ENCODE data around the gene HSD11B2.

Gene HSD11B2

DNA sequence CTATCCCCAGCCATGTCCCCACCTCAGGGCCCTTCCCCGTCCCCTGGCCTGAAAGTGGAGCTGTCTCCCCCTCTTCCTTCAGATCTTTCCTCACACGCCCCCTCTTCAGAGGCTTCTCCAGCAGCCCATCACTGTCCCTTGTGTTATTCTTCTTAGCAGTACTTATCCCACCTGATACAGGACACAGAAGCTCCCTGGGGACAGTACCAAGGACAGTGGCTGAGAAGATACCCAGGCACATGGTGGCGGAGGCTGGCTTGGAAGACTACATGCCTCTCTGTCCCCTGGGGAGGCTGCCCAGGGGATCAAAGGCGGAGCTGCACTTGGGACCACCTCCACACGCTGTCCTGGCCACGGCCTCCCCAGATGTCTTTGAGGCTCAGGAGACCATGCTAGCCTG is 23.9 kb downstream of the HSD11B2 start:
- no peak for DNase-seq

DNA sequence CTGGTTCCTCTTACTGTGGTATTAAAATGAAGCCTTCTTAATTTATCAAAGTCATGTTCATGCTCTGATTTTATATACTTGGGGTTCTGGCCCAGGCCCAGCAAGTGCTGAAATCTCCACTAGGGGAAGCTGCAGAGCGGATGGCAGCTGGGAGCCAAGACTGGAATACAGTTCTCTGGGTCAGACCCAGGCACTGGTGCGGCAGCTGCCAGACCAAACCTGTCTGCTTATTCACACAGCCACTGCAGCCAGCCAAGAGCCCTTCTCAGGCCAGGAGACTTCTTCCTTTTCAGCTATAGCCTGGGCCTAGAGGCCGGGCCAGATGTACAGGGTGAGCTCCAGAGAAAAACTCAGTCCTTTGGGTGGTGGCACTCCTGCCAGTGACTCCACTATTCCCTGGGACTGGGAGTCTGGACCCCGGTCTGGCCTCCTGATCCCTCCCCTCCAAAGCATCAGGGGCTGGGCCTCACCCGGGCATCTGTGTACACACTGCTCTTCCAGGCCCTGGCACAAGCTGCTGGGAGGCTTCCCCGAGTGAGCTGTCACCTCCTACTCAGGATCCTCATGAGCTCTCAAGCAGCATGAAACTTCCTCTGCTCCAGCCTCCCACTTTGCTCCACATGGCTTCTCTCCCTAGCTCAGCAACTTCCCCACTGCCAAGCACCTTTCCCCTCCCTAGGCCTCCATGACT is 25.6 kb downstream of the HSD11B2 start:
- DNase-seq: peak; percentile 8 to 43

DNA sequence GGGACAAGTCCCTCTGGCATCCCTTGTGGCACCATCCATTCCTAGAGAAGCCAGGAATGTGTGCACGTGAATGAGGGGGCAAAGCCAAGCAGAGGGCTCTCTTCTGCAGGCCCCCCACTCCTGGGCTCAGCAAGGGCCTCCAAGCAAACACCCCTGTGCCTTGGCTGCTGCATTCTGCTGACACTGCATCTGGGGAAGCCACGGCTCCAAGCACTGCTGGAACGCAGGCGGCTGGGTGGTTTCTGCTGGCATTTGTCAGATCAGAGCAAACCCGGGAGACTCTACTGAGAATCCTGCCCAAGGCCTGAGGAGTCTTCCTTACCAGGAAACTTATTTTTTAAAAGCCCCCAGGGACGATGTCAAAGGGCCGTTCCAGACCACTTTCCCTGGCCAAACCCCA is 26.7 kb downstream of the HSD11B2 start:
- no peak for DNase-seq

DNA sequence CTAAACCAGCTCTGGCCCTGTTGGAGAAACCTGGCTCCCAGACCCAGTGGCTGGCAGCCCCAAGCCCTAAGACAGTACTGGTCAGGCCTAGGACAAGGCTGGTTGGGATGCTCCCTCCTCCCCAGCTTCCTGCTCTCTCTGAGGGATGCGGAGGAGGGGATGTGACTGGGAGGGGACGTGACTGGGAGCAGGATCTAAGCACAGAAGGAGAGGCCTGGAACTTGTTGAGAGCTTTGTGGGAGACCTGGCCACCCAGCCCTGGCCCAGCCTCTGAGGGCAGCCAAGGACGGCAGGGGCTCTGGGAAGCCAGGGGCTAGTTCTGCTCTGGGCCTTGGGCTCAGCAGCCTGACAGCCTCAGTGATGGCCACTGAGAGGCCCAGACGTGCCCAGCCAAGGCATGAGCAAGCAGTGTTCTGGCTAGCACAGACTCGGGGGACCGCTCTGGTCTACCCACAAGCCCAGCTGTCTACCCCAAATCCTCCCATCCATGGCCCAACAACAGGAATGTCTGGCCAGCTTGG is 27.3 kb downstream of the HSD11B2 start:
- no peak for DNase-seq

DNA sequence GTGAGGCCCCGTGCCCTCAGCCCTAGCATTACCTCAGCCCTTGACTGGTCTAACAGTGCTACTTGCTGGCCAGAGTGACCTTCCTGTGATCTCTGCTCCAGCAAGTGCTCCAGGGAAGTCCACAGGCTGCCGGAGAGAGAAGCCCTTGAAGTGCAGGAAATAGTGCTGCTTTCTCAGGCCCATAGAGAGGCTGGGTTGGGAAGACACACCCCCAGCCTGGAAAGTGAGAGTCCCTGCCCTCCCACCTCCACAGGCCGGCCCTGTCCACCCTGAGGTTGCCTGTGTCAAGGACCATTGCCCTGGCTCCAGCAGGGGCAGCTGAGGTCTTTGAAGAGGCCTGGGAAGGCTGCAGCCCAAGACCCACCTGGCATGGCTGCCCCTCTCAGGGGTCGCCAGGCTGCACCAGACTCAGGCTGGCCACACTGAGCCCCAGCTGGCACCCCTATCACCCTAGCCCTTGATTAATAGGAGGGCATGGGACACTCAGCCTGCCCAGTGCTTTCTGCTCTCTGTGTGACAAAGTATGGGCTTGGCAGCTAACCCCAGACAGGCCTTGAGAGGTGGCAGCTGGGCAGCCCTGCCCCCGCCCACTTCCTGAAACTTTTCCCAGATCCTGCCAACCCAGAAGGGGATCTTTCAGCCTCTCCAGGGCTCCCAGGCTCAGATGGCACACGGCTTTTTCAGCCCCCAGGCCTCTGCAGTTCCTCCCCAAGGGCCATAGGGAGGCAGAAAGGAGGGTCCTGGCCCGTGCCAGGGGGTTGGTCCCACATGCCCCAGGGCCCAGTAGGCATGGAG is 28.3 kb downstream of the HSD11B2 start:
- DNase-seq: peak; percentile 70 to 85

DNA sequence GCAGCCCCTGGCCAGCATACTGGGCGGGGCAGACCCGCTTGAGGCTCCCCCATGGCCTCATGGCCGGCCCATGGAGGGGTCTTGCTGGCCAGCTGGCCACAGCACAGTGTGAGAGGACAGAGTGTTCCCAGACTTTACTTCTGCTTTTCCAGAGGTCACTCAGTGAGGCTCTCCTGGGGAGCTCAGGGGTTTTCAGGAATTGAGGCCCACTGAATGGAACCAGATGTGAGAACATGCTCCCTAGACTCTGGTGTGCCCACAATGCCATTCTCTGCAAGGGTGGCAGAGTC is 28.9 kb downstream of the HSD11B2 start:
- DNase-seq: no peak

DNA sequence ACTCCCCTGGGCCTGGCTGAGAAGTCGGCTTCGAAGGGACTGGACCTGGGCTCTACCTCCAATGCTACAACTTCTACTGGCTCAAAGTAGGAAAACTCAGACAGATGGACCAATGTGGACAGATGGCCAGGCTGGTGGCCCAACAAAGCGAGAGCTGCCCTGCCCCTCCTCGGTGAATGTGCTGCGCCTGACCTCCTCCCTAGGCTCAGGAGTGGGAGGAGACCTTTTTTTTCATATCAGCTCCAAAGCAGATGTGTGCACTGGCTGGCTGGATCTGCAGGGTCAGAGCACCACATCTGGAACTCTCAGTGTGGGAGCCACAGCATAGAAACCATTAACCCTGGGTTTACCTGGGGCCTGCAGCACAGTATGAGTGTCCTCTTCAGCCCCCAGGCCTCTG is 29.2 kb downstream of the HSD11B2 start:
- DNase-seq: peak in 1 of 2 experiments; percentile 28

DNA sequence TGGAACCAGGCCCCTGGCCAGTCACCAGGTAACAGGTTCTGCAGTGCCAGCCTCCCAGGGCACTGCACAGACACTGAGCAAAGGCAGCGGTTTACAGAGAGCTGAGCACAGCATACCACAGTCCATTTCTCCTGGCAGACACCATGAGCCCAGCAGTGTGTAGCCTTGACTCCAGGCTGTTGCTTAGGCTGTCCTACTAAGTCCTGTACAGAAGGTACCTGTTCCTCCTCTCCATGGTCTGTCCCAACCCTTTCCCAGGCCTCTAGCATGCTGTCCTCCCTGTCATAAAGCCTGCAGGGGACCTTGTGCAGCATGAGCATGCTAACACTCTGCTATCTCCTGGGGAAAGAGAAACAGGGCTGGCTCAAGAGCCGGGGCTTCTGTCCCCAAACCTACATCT is 30.0 kb downstream of the HSD11B2 start:
- no peak for DNase-seq

DNA sequence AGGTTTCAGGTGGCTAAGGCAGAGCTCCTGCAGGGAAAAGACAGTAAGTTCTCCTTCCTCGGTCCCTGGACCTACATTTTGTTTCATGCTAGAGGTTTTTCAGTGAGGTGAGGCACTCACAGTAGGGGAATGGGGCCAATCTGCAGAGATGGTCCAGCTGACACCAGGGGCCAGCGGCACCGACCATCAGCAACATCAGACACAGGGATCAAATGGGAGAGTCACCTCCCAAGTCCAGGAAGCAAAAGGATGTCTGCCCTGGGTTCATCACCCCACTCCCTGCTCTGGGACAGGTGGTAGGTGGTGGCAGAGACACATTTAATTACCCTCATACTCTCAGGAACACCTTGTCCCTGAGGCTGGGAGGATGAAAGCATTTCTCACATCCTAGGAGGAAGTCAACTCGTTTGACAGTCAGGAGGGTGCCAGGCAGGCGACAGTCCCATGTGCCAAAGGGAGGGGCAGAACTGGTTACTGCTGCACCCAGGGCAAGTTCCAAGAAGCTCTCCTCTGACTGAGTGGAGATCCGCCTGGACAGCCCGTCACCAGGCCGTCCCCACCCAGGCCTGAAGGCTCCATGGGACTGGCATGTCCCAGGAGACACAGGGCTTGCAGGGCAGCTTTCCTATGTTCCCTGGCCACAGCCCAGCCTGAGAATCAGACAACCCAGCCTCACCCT is 30.8 kb downstream of the HSD11B2 start:
- DNase-seq: no peak

DNA sequence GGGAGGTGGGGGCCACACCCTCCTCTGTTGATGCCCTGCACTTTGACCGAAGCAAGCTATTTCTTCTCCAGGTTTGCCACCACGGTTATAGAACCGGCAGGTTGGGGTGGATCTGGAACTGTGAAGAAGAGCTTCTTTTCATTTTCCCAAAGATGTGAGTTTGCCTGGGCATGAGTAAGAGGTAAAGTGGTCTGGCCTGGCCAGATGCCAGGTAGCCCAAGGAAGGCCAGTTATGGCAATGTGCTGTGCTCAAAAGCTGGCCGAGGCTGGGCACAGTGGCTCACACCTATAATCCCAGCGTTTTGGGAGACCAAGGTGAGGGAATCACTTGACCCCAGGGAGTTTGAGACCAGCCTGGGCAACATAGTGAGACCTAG is 31.3 kb downstream of the HSD11B2 start:
- no peak for DNase-seq

DNA sequence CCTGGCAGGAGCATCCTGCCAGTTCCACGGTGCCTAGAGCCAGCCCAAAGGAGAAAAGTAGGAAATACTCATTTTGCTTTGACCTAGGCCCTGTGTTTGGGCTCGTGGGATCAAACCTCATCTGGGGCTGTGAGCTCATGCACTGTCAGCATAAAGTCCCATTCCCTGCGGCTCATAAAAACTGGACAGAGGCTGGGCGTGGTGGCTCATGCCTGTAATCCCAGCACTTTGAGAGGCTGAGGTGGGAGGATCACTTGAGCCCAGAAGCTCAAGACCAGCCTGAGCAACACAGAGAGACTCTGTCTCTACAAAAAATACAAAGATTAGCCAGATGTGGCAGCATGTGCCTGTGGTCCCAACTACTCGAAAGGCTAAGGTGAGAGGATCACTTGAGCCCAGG is 32.1 kb downstream of the HSD11B2 start:
- DNase-seq: no peak

DNA sequence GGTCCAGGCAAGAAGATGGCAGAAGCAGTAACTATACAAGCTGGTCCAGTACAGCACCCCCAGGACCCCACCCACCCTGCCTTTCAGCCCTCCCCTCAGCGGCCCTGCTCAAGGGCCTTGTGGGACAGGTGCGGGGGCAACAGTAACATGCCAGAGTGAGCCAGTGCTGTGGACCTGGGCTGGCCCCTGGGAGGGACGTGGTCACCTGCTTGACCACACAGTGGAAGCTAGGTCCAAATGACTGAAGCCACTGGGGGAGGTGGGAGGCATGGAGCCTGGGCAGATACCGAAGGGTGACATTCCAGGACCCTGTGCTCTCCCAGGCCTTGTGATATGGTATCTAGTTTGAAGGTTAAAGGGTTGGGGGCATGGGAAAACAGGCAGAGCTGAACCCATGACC is 32.8 kb downstream of the HSD11B2 start:
- no peak for DNase-seq

DNA sequence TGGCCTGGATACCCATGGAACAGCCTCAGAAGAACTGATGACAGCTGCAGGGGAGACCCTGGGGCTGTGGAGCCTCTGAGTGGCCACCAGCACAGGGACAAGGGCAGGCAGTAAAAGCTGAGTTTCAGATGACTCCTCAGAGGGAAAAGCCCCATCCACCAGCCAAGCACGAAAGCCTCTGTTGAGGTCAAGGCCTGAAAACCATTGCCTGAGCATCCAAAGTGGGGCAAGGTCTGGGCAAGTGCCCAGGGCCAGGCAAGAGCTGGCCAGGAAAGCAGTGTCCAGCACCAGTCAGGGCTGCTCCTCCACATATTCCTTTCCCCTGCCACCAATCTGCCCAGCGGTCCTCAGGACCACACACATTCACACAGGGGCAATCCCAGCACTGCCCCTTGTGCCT is 33.6 kb downstream of the HSD11B2 start:
- no peak for DNase-seq

DNA sequence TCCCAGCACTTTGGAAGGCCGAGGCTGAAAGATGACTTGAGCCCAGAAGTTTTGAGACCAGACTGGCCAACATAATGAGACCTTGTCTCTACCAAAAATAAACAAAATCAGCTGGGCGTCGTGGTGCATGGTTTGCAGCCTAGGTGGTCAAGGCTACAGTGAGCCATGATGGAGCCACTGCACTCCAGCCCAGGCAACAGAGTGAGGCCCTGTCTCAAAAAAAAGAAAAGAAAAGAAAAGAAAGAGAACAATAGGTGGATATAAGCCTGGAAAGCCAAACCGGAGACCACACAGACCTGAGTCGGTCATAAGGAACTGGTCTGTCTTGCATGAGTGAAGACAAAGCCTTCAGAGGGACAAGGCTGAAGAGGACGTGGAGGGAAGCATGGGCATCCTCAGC is 35.7 kb downstream of the HSD11B2 start:
- DNase-seq: no peak

DNA sequence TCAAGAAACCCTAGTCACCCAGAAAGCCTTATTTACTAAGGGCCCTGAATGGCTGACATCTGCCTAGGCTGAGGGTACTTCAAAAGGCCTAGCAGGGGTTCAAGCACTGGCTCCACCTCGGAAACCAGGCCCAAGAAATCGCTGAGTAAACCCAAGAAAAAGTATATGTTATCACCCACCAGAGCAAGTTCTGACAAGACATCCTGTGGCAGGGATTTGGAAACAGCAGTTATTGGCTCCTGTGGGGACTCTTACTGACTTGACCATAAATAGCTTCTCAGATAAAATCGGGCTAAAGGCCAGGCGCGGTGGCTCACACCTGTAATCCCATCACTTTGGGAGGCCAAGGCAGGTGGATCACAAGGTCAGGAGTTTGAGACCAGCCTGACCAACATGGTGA is 37.8 kb downstream of the HSD11B2 start:
- DNase-seq: no peak

DNA sequence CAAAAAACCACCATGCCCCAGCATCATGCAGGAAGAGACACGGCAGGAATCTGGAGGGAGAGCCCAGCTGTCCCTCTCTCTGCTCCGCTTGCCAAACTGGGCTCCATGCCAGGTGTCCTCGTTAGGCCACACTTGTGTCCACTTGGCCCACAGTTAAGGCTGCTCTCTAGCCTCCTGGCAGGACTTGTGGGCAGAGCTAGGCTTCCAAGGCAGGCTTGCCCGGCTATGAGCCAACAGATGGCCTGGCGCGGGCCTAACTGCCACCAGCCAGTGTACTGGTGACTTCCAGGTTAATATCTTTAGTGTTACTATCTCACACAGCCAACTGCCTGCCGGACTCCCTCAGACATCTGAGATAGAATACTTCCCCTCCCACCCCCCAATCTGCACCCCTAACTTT is 39.4 kb downstream of the HSD11B2 start:
- DNase-seq: peak; percentile 87 to 91

DNA sequence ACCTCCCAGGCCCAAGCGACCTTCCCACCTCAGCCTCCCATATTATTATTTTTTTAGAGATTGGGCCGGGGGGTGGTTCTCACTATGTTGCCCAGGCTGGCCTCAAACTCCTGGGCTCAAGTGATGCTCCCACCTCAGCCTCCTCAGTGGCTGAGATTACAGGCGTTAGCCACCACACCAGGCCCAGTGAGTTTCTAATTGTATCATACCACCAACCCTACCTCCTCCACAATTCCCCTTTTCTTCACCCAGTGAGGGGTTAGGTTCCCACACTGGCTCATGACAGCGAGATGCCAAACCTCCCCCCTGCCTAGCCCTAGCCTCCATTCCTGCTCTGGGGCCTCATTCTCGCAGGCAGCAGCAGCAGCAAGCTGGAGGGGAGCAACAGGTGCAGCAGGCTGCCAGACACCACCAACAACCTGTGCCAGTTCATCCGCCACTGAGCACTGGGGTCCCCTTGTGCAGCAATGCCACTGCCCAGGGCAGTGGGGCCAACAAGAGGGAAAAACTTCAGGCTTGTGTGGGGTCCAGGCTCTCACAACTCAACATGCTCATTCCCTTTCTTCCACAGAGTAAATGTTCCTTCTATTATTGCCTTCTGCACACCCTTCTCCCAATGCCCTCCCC is 41.0 kb downstream of the HSD11B2 start:
- DNase-seq: no peak

DNA sequence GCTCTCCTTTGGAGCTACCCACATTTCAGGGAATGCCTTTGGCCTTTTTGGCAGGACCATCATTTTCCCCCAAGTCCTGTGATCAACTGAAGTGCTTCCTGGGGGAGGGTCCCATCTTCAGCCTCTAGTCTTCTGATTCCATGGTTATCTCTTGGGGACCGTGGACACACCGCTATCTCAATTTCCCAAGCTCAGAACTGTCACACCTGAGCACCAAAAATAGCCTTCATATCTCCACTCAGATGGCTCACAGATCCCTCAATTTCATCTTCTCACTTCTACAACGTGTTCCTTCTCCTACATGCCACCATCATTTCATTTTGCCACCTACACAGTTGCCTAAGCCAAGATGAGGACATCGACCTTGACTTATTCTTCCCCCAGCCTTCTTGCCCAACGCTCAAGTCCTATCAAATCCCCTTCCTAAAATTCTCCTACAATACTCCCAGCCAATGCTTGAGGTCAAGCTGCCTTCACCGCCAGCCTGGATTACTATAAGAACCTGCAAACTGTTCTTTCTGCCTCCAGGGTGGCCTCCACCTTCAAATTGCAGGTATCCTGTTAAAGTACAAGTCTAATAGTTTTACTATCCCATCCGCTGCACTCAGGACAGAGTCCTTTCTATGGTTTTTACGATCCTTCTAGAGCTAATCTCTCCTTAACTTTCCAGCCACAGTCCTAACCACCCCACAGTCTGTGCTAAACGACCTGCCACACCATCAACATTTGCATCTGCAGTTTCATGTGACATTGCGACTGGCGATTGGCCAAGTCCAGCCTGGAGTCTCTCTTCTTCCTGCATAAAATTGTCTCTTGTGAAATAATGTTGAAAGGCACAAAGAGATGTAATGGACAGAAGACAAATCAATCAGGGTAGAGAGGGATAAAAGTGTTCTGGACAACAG is 43.9 kb downstream of the HSD11B2 start:
- peak in 1 of 2 experiments; percentile 71 for DNase-seq

DNA sequence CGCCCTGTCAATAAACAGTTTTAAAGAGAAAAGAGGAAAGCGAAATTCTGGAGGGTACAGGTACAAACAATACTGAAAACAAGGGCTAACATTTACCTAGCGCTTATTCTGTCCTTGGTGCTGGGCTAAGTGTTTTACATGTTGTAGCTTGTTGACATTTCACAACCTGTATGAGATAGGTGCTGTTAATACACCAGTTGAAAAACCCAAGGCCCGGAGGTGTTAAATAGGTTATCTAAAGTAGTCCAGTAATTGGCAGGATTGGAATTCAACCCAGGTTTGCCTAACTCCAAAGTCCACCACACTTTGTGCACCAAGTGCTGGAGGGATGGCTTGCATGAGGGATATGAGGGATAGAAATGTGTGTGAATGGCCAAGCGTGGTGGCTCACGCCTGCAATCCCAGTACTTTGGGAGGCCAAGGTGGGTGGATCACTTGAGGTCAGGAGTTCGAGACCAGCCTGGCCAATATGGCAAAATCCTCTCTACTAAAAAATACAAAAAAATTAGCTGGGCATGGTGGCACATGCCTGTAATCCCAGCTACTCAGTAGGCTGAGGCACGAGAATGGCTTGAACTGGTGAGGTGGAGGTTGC is 47.1 kb downstream of the HSD11B2 start:
- DNase-seq: no peak

DNA sequence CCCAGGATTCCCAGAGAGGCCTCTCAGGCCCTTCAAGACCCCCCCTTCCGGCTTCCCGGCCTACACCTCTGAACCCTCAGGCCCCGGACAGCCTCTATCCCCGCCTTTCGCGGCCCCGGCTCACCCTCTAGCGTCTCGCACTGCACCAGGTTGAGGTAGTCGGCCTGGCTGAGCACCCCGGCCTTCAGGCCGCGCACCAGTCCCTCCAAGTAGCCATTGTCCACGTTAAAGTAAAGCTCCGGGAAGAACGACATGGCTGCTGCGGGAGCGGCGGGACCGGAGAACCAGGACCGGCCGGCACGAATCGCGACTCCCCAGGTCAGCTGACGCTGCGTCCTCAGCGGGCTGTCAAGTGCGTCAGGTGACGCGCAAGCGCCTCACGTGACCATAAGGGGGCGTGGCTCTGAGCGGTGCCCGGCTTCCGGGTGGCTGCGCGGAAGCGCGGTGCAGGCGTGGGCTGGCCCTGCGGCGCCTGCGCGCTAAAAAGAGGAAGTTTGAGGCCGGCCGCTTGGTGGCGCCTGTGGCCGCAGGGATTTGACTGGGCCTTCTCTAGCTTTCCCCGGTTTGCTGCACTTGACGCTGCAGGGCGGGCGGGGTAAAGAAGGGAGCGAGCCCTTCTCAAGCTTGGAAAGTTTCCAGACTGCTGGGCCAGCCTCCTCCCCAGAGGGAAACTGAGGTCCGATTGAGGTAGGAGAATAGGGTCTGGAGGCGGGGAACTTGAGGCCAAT is 50.1 kb downstream of the HSD11B2 start, which contains the start of gene ATP6V0D1:
Gene ATP6V0D1, minus strand, starts transcription at position 325 of the 728 bp plus-strand sequence. Its CDS starts 71 bp downstream, at position 254.
- peak; percentile 96 to 99 for DNase-seq

Measured in NCI-H524 (cell line).